Measurements from ENCODE around the gene SCAF11.
A peak's percentile ranks its signal among the peaks of the same experiment; 100 is the strongest.

SCAF11 gene

DNA sequence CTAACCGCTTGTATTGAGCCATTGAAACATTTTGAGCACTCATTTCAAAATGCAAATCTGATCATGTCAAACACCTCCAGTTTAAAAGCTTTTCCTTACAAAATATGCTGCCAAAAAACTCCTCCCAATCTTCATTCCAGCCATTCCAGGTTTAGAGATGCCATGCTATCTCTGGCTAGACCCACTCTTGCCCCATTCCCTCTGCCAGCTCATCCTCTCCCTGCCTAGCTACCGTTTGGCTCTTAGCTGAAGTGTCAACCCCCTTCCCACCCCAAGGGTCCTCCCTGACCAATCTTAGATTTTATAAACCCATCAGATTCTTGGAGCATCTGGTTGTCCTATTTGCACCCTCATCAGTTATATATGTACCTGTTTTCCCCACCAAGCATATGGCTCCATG lies 75.0 kb downstream of the SCAF11 start:
- DNase-seq (ENCODE audit: low read depth) = no peak

DNA sequence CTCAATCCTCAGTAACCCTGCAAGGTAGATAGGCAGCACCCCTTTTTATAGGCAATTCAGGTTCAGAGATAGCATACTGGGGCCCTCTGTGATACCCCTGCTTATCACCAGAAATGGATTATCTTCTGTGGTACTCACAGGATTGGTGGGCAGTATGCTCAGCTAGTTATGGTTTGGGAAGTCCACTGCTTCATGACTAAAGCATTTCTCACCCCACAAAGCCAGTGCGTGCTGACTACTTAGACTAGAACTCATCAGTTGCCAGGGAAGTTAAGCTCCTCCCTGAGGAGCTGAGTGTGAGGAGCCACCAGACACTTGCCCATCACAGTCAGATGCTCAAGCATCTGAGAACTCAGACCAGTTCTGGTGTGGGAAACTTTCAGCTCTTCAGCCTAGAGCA lies 76.3 kb downstream of the SCAF11 start:
- peak; percentile 53 for DNase-seq (ENCODE audit: low read depth)

DNA sequence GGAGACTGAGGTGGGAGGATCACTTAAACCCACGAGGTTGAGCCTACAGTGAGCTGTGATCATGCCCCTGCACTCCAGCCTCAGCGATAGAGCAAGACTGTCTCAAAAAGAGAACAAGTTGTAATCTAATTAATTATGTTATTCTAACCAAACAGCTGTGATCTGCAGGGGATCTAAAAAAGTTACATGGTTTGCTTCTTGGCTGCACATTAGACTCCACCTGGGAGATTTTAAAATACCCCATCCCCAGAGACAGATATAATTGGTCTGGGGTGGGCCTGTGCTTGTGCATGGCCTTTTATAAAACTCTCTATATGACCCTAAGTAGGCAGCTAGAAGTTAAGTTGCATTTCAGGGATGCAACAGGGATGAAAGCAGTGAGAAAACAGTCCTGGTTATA lies 76.7 kb downstream of the SCAF11 start:
- DNase-seq (ENCODE audit: low read depth) = no peak

DNA sequence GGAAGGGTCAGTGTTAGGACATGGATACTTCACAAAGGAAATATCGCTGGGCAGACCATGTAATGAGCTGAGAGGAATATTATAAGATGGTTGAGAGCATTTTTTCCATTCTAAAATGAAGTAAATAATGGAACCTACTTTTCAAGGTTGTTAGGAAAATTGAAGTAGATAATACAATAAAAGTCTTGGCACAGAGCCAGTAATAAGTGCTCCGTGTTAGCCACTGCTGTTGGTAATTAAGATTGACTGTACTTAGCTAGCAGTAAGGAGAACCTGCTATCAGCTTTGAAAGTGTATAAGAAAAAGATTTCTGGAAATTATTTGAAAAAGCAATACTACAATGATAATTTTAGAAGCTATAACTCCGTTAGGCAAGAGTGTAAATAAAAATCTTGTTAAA lies 77.6 kb downstream of the SCAF11 start:
- DNase-seq (ENCODE audit: low read depth) = no peak

DNA sequence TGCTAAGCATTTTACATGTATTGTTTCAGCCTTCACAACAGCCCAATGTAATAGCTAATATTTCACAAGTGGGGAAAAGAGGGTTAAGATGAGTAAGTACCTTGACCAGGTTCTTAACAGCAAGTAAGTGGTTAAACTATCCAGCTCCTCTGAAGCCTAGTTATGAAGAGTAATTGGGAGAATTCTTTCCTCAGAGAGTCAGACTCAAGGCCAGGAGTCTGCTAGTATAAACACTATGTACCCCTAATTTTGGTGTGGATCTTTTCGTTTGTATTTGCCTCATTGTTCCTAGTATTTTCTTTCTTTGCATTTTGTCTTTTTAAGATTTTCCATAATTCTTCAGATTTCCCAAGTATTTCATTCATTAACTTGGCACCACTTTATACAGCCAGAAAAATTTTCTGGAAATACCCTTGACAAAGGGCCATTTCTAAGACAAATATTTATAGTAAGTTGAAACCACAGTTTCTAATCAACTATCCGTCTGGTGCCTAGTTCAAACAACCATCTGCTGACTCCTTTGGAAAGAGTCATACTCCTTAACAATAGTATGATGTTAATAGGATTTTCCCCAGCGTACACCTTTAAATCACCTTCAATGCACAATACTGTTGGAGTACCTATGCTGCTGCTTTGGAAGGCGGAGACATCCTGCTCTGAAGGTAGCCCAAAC lies 81.2 kb downstream of the SCAF11 start:
- DNase-seq (ENCODE audit: low read depth) = no peak

DNA sequence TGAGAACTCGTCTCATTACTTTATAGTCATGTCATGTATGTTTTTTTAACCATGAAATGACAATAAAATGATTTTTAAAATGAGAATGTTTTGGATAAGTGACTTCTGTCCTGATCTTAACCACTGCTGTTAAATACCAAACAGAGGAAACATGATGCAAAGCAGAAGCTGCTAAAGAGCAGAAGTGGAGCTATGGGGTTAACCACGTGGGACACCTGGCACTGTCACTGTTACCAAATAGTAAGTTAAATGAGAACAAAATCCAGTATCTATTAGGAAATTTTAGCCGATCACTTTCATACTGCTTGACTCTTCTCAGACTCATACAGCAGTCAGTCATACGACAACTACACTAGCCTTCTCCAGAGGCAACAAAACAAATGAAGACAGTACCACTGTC lies 82.4 kb downstream of the SCAF11 start:
- no peak for DNase-seq (ENCODE audit: low read depth)

DNA sequence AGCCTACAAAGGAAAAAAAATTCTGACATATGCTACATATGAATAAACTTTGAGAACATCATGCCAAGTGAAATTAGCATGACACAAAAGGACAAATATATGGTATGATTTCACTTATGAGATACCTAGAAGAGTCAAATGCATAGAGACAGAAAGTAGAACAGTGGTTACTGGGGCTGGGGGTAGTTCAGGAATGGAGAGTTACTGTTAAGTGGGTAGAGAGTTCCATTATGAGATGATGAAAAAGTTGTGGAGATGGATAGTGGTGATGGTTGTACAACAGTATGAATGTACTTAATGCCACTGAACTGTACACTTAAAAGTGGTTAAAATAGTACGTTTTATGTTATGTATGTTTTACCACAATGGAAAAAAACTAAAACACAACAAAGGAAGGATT lies 92.3 kb downstream of the SCAF11 start:
- no peak for DNase-seq (ENCODE audit: low read depth)

DNA sequence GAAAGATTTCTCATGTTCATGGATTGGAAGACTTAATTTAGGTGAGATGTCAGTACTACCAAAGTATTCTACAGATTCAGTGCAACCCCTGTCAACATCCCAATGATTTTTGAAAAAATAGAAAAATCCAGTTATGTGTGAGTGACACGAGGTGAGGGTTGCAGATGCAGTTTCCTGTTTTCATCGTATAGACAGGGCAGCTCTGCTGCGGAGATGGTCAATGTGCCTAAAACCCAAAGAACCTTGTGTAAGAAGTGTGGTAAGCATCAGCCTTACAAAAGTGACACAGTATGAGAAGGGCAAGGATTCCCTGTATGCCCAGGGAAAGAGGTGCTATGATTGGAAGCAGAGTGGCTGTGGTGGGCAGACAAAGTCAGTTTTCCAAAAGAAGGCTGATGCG lies 94.4 kb downstream of the SCAF11 start:
- DNase-seq (ENCODE audit: low read depth) = no peak

DNA sequence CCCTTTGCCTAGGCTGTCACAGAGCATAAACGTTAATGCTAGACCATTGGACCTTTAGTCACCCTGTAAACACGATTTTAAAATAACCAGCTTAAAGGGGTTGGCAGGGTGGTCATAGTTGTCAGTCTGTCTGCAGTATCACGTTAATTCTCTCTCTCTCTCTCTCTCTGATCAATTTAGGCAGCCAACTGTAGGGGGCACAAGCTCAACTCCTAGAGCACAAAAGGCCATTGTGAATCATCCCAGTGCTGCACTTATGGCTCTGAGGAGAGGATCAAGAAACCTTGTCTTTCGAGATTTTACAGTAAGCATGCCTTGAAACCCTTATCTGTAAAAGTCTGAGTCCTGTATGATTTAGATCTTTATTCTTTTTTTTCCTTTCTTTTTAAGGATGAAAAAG lies 97.1 kb downstream of the SCAF11 start:
- DNase-seq (ENCODE audit: low read depth) = no peak

DNA sequence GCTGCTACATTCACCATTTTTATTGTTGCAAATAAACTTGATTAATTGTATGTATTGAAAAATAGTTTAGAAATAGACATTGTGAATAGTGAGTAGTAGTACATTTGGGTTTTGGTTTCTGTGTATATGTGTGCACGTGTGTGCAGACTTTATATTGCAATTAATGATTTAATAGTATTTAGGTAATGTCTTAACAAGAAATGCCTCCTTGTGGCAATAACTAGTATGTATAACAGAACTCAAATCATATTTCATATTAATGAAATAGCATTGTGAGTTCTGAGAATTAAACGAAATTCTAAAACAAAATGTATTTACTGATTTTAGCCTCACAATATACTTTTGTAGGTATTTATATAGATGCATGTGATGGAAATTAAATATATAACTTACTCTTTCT lies 100.1 kb downstream of the SCAF11 start:
- no peak for DNase-seq (ENCODE audit: low read depth)

DNA sequence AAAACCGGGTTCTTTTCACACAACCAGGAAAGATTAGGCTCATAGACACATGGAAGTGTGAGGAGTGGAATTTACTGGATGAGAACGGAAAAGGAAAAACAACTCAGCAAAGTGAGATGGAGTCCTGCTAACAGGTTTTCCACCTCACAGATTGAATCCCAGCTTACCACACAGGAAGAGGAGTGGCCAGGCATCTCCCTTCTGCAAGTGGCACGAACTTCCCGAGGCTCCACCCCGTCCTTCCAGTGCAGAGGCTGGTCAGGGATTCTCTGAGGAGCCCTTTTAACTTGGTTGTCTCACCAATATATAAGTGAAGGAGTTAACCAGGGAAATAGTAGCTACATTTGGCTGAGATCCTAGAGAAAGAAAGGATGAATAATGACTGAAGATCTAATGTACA lies 102.8 kb downstream of the SCAF11 start:
- DNase-seq (ENCODE audit: low read depth) = no peak

DNA sequence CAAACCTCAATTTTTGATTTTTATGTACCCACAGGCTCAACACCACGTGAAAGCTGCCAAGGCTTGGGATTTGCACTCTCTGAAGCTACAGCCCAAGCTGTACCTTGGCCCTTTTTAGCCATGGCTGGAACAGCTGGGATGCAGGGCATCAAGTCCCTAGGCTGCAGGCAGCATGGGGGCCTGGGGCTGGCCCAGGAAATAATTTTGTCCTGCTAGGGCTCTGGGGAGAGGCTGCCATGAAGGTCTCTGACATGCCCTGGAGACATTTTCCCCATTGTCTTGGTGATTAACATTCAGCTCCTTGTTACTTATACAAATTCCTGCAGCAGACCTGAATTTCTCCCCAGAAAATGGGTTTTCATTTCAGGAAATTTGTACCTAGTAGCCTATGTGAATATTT lies 103.7 kb downstream of the SCAF11 start:
- DNase-seq (ENCODE audit: low read depth) = no peak

DNA sequence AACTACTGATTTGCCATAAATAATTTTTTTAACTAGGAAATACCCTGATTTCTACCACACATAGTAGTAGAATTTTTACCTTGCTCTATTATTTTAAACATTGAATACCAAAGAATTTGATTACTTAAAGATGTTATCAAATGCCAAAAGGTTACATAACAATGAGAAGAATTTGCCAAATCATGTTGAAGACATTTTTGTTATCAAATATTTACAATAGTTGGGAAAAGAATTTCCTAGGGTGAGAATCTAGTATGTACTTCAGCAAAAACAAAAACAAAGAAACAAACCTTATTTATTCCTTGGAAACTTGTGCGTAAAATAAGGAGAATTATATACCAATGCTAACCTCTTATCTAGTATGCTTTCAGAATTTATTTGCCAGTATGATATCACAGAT lies 107.2 kb downstream of the SCAF11 start:
- DNase-seq (ENCODE audit: low read depth) = no peak

DNA sequence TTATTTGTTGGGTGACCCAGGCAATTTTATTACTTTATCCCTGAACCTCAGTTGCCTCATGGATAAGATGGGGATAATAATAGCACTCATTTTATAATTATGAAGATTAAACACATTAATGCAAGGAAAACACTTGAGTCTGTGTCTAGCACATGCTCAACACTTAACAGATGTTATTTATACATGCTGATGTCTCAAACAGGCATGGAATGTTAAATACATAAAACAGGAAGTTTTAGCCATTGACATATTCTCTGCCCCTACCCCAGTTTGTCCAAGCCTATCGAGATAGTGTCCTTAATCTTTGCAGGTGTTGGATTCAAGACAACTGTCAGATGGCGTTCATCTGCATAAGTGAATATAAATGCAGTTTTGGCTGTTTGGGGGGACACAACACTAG lies 109.8 kb downstream of the SCAF11 start:
- DNase-seq (ENCODE audit: low read depth) = no peak

DNA sequence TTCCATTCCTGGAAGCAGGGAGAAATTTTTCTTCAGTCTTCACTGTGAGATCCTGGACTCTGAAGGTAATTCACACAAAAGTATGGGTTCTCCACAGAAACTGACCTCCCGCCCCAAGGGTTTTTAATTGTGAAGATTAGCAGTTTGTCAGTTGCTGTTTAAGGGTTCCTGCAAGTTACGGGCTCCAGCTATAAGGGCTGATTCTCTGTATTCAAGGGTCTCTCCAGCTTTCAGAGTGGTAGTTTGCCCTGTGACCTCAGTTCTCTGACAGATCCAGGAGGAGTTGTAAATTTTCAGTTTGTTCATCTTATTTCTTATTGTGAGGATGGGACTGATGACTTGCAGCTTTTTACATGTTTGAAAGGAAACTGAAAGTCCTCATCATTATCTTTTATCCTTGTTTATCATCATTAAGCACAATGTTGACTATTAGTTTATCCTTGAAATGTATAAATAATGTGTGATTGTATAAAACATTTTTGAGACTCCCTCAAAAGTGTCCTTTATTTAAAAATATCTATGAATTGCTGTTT lies 110.9 kb downstream of the SCAF11 start:
- no peak for DNase-seq (ENCODE audit: low read depth)

DNA sequence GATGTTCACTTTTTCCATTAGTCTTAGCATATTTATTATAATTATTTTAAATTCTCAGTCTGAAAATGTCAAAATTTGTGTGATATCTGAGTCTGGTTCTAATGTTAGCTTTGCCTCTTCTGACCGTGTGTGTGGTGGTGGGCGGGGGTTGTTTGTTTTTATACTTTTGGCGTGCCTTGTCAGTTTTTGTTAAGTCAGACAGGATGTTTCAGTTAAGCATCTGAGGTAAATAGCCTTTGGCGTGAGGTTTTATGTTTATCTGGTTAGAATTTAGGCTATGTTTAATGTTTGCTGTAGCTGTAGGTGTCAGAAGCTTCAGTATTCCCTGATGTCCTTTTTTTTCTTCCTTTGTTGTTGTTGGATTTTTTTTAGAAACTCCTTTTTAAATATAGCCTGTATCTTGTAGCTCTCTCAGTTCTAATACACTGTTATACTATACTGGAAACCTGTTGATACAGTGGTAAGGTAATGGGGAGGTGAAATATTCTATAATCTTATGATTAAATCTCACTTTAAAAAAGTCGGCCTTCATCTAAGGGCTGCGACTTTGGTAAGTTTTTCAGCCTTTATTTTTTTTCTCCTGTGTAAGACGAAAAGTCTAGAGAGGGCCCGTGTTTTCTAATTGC lies 111.6 kb downstream of the SCAF11 start:
- DNase-seq (ENCODE audit: low read depth) = no peak

DNA sequence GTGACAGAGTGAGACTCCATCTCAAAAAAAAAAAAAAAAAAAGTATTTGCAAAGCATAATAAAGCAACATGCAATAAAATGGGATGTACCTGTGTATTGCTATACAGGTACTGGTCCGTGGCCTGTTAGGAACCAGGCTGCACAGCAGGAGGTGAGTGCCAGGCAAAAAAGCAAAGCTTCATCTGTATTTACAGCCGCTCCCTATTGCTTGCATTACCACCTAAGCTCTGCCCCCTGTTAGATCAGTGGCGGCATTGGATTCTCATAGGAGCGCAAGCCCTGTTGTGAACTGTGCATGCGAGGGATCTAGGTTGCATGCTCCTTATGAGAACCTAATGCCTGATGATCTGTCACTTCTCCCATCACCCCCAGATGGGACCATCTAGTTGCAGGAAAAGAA lies 113.3 kb downstream of the SCAF11 start:
- no peak for DNase-seq (ENCODE audit: low read depth)

DNA sequence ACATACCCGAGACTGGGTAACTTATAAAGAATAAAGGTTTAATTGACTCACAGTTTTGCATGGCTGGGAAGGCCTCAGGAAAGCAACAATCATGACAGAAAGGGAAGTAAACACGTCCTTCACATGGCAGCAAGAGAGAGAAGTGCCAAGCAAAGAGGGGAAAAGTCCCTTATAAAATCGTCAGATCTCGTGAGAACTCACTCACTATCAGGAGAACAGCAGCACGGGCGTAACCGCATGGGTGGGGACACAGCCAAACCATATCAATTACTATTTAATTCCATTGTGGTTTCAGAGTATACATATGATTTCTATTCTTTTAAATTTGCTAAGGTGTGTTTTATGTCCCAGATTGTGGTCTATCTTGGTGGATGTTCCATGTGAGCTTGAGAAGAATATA lies 117.9 kb downstream of the SCAF11 start:
- no peak for DNase-seq (ENCODE audit: low read depth)

All from HS-5 (cell line).